Stimulated activated CD8-positive, alpha-beta memory T cell treated with anti-CD3 and anti-CD28 coated beads, Interleukin-12 subunit alpha, Interleukin-12 subunit beta, amount 100 ng/mL, for 4 hours (primary cell): ENCODE data around the gene C2orf72.

Source experiments
- DNase-seq: peaks from one replicate; pipeline ENCODE4 v3.0.0-alpha.2; 2020; ENCODE audit warnings: low read depth

C2orf72 gene

DNA sequence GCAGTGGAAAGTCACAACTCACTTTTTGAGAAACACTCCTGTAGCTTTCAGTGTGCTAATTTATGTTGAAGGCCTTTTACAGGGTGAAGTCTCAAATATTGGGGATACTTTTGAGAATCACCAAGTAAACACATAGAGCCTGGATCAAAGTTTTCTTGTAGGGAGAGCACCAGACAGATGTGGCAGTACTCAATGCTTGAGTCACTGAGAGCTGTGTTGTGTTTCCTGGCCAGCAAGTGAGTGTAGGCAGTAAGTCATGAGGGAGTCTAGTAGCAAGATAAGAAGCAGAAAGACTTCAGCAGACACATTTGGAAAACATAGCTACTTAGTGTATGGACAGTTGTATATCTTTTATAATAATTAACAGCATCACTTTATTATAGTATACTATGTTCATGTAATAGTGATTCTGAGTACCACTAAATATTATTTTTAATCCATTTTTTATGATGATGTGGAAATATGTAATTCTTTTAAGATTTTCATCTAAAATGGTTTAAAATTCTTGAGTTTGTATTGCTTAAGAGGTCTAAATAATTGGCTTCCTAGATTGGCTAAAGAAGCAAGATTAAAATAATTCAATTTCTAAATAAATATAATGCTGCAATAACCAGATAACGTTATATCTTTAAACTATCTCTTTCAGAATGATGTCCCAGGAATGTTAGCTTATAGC is 32.2 kb downstream of the C2orf72 start:
- no peak for DNase-seq

GRCh38 chr2:231084565-231084964 is 47.2 kb downstream of the C2orf72 start:
- DNase-seq, result no peak

DNA sequence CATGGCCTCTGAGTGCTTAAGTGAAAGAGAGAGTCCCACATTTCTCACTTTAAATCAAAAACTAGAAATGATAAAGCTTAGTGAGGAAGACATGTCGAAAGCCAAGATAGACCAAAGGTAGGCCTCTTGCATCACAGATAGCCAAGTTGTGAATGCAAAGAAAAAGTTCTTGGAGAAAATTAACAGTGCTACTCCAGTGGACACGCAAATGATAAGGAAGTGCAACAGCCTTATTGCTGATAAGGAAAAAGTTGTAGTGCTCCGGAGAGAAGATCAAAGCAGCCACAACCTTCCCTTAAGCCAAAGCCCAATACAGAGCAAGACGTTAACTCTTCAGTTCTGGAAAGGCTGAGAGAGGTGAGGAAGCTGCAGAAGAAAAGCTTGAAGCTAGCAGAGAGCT is 51.4 kb downstream of the C2orf72 start:
- DNase-seq, result no peak

- DNase-seq, result no peak
Measured at GRCh38 chr2:231093933-231094332, 56.6 kb downstream of the C2orf72 start.

- DNase-seq, result no peak
Measured at GRCh38 chr2:231094736-231095346, 57.5 kb downstream of the C2orf72 start.
